Melanocyte of skin (primary cell): ENCODE data around the gene STIMATE. TPM values are rescaled to one million over a fixed set of nuclear protein-coding genes. Genes with fewer than 3 reads are reported as not detected.

Source experiments
- small RNA-seq, 2 donors: library from RNA; depleted of rRNA; stranded (forward); fragments of <200 nt; gene quantifications; one replicate each; pipeline ENCODE3, GENCODE V24; 2012
- total RNA-seq, 2 donors: library from RNA; depleted of rRNA; stranded (reverse); fragments of >200 nt; gene quantifications; 2 replicates each; pipeline ENCODE4 v1.2.3, GENCODE V29; 2012

STIMATE gene
- 10 to 100 TPM; 13.8 to 14.3 TPM for total RNA-seq

GRCh38 chr3:52897130-52898122 lies at the start of gene STIMATE:
Gene STIMATE, minus strand, starts transcription at chr3:52897548. Its CDS starts 98 bp downstream, at chr3:52897450.

GRCh38 chr3:52834871-52835501 lies 62.4 kb downstream of the STIMATE start, which contains the start of gene MUSTN1:
Gene MUSTN1, minus strand, starts transcription at chr3:52835019. Its CDS starts 71 bp downstream, at chr3:52834948.

GRCh38 chr3:52830535-52831258 lies 66.7 kb downstream of the STIMATE start, which contains the start of gene ITIH4:
Gene ITIH4, minus strand, starts transcription at chr3:52830672. Its CDS starts 30 bp downstream, at chr3:52830642.

GRCh38 chr3:52794612-52795099 lies 102.7 kb downstream of the STIMATE start, which contains the start of gene ITIH3:
Gene ITIH3, plus strand, starts transcription at chr3:52794796. Its CDS starts 8 bp downstream, at chr3:52794804.

Small RNA genes lying within 50 kb of the gene (small RNA-seq; reads per million reads assigned to genes)
- gene MIR8064 = 0 reads per million in 2 donors
- 0 reads per million in 2 donors for gene MUSTN1

Other genes with a start within 250 kb of the STIMATE start
- 100 to 1,000 TPM; 131 to 284 TPM for gene PBRM1, start 211.6 kb downstream of the STIMATE start, total RNA-seq
- gene GNL3, start 211.5 kb downstream of the STIMATE start, total RNA-seq = 100 to 1,000 TPM; 137 to 183 TPM
- 10 to 100 TPM; 39.9 to 46.6 TPM for gene GLT8D1, start 191.8 kb downstream of the STIMATE start, total RNA-seq
- gene SPCS1, start 191.4 kb downstream of the STIMATE start, total RNA-seq = 10 to 100 TPM; 76.1 to 86.9 TPM
- gene NEK4, start 126.6 kb downstream of the STIMATE start, total RNA-seq = 10 to 100 TPM; 20.3 to 29.0 TPM
- gene ITIH1, start 119.9 kb downstream of the STIMATE start, total RNA-seq = not detected
- gene ITIH3, start 102.8 kb downstream of the STIMATE start, total RNA-seq = 1 to 10 TPM in 1 of 2 donors, not detected in 1; 1.3 TPM
- gene ITIH4, start 66.9 kb downstream of the STIMATE start, total RNA-seq = 1 to 10 TPM; 2.7 to 4.1 TPM
- under 1 TPM in 1 of 2 donors, not detected in 1; 0.33 TPM for gene MUSTN1, start 62.5 kb downstream of the STIMATE start, total RNA-seq
- 10 to 100 TPM; 12.4 to 14.7 TPM for gene SFMBT1, start 148.5 kb upstream of the STIMATE start, total RNA-seq
- 10 to 100 TPM in 1 of 2 donors, 1 to 10 TPM in 1; 10.0 to 11.7 TPM for gene RFT1, start 232.9 kb upstream of the STIMATE start, total RNA-seq